H1 (cell line): ENCODE data around the gene LRPPRC. TPM values are rescaled to one million over a fixed set of nuclear protein-coding genes. Genes with fewer than 3 reads are reported as not detected.

Experiments used
- CTCF ChIA-PET: fragments of 300-600 bp; sonication (Branson Sonifier 250); formaldehyde crosslinking; loops from one replicate; lab custom pipeline; 2021; ENCODE audit not compliant: partially characterized antibody; lab: Charles Lee
- POLR2A ChIA-PET: fragments of 300-600 bp; sonication (Branson Sonifier 250); formaldehyde crosslinking; loops from one replicate; lab custom pipeline; 2021; ENCODE audit warnings: inconsistent platforms; ENCODE audit not compliant: partially characterized antibody; lab: Charles Lee
- DNase-seq, 2 experiments: peaks; one replicate each; pipeline versions ENCODE4 v3.0.0 to v3.0.0-alpha.2; 2010 to 2022; ENCODE audit warnings: low spot score in 2 of 2, low read depth in 1 of 2, mixed read lengths in 1 of 2
- FAIRE-seq: peaks from 2 replicates; lab custom pipeline; 2011; peaks lifted over from hg19 to GRCh38; lab: Jason Lieb, UNC
- H2AFZ ChIP-seq: 2 replicates; pipeline ENCODE4 v1.8.1; 2012; ENCODE audit warnings: low read length, inconsistent platforms
- H2AK5ac ChIP-seq: 2 replicates; pipeline ENCODE4 v1.6.1; 2013; ENCODE audit warnings: low read depth, low read length
- H2BK120ac ChIP-seq: replicated peaks from 2 replicates; pipeline ENCODE3; 2013; ENCODE audit warnings: low read depth, low read length, inconsistent platforms
- H2BK12ac ChIP-seq: 2 replicates; pipeline ENCODE4 v1.6.1; 2013; ENCODE audit warnings: low read depth, low read length
- H2BK15ac ChIP-seq: 2 replicates; pipeline ENCODE4 v1.6.1; 2013; ENCODE audit warnings: low read length
- H2BK20ac ChIP-seq: 2 replicates; pipeline ENCODE4 v1.6.1; 2013; ENCODE audit warnings: low read length
- H2BK5ac ChIP-seq: 2 replicates; pipeline ENCODE4 v1.6.1; 2013; ENCODE audit warnings: low read depth, low read length
- H3K14ac ChIP-seq: 2 replicates; pipeline ENCODE4 v1.6.1; 2013; ENCODE audit warnings: inconsistent platforms; ENCODE audit not compliant: insufficient read length
- H3K18ac ChIP-seq: 2 replicates; pipeline ENCODE4 v1.6.1; 2013; ENCODE audit warnings: low read length; ENCODE audit errors: extremely low read depth
- H3K23ac ChIP-seq: 2 replicates; pipeline ENCODE4 v1.6.1; 2013; ENCODE audit warnings: inconsistent platforms; ENCODE audit not compliant: insufficient read length
- H3K23me2 ChIP-seq: 2 replicates; pipeline ENCODE4 v1.6.1; 2013; ENCODE audit warnings: low read depth, low read length
- H3K27ac ChIP-seq: 2 replicates; pipeline ENCODE4 v1.6.1; 2011; ENCODE audit warnings: low read depth, low read length, inconsistent platforms
- H3K27me3 ChIP-seq, 4 experiments: replicated peaks in 1 of 4; 1 replicate in 1 of 4; 2 replicates in 3 of 4; pipeline versions ENCODE4 v1.6.1 to v1.8.1; 2011 to 2013; ENCODE audit warnings: low read length in 3 of 4, mild to moderate bottlenecking in 3 of 4, inconsistent platforms in 2 of 4, mixed read lengths in 2 of 4, moderate library complexity in 1 of 4; ENCODE audit not compliant: control insufficient read depth in 3 of 4, insufficient read depth in 3 of 4; ENCODE audit errors: extremely low read depth in 1 of 4
- H3K36me3 ChIP-seq, 4 experiments: 2 replicates each; pipeline versions ENCODE4 v1.6.1 to v1.8.1; 2011 to 2013; ENCODE audit warnings: mild to moderate bottlenecking in 4 of 4, low read length in 3 of 4, moderate library complexity in 2 of 4, control low read depth in 1 of 4, inconsistent platforms in 1 of 4; ENCODE audit not compliant: insufficient read depth in 4 of 4, control insufficient read depth in 2 of 4
- H3K4ac ChIP-seq: replicated peaks from 2 replicates; pipeline ENCODE3; 2013; ENCODE audit warnings: low read length, low read depth, mixed read lengths, inconsistent platforms; ENCODE audit not compliant: insufficient read length
- H3K4me1 ChIP-seq, 4 experiments: replicated peaks in 1 of 4; 1 replicate in 1 of 4; 2 replicates in 3 of 4; pipeline versions ENCODE4 v1.6.1 to v1.8.1; 2011 to 2013; ENCODE audit warnings: low read length in 3 of 4, inconsistent platforms in 2 of 4, mixed read lengths in 1 of 4; ENCODE audit not compliant: insufficient read depth in 4 of 4, control insufficient read depth in 3 of 4
- H3K4me2 ChIP-seq, 2 experiments: 2 replicates each; pipeline versions ENCODE4 v1.6.1 to v1.8.1; 2011 to 2013; ENCODE audit warnings: low read depth in 2 of 2, low read length in 2 of 2, control low read depth in 1 of 2, inconsistent platforms in 1 of 2, mild to moderate bottlenecking in 1 of 2; ENCODE audit not compliant: insufficient read depth in 1 of 2
- H3K4me3 ChIP-seq, 4 experiments: fragments of 200-600, 300-600 bp in 1 of 4; sonication (generic), shearing (Covaris generic), sonication (Bioruptor Twin) in 1 of 4; 2 replicates each; pipeline versions ENCODE4 v1.5.1 to v1.8.1; 2011 to 2016; ENCODE audit warnings: low read length in 4 of 4, low read depth in 3 of 4, control low read depth in 2 of 4, inconsistent platforms in 2 of 4, mild to moderate bottlenecking in 2 of 4, mixed read lengths in 1 of 4, moderate library complexity in 1 of 4; ENCODE audit not compliant: insufficient read depth in 2 of 4; ENCODE audit errors: extremely low read depth in 1 of 4
- H3K56ac ChIP-seq: replicated peaks from 2 replicates; pipeline ENCODE3; 2013; ENCODE audit warnings: low read depth, mild to moderate bottlenecking, mixed read lengths, low read length, inconsistent platforms; ENCODE audit not compliant: insufficient read length
- H3K79me1 ChIP-seq: 2 replicates; pipeline ENCODE4 v1.6.1; 2013; ENCODE audit warnings: low read depth, low read length, control low read depth
- H3K79me2 ChIP-seq, 2 experiments: 2 replicates each; pipeline versions ENCODE4 v1.6.1 to v1.8.1; 2012 to 2013; ENCODE audit warnings: low read length in 2 of 2, mild to moderate bottlenecking in 2 of 2, inconsistent platforms in 1 of 2; ENCODE audit not compliant: insufficient read depth in 2 of 2, control insufficient read depth in 1 of 2
- H3K9ac ChIP-seq, 4 experiments: replicated peaks in 1 of 4; 1 replicate in 1 of 4; 2 replicates in 3 of 4; pipeline versions ENCODE4 v1.6.1 to v1.8.1; 2011 to 2013; ENCODE audit warnings: low read depth in 3 of 4, low read length in 3 of 4, control low read depth in 2 of 4, mild to moderate bottlenecking in 2 of 4, moderate library complexity in 2 of 4, inconsistent platforms in 1 of 4; ENCODE audit errors: extremely low read depth in 1 of 4
- H3K9me3 ChIP-seq, 2 experiments: 2 replicates each; pipeline versions ENCODE4 v1.6.1 to v1.8.1; 2012 to 2013; ENCODE audit warnings: mild to moderate bottlenecking in 2 of 2, moderate library complexity in 2 of 2, control low read depth in 1 of 2, inconsistent platforms in 1 of 2, low read depth in 1 of 2, low read length in 1 of 2, mixed read lengths in 1 of 2; ENCODE audit not compliant: insufficient read depth in 2 of 2
- H4K20me1 ChIP-seq, 2 experiments: replicated peaks in 1 of 2; 2 replicates each; pipeline versions ENCODE3 to v1.8.1; 2011 to 2013; ENCODE audit warnings: inconsistent platforms in 2 of 2, low read length in 2 of 2, mild to moderate bottlenecking in 1 of 2; ENCODE audit not compliant: insufficient read depth in 2 of 2, control insufficient read depth in 1 of 2
- H4K5ac ChIP-seq: 2 replicates; pipeline ENCODE4 v1.6.1; 2013; ENCODE audit warnings: low read length, low read depth, mixed read lengths, inconsistent platforms; ENCODE audit not compliant: insufficient read length
- H4K8ac ChIP-seq: 2 replicates; pipeline ENCODE4 v1.8.0; 2013; ENCODE audit warnings: mild to moderate bottlenecking, moderate library complexity, low read length, inconsistent platforms; ENCODE audit not compliant: insufficient read depth; ENCODE audit errors: extremely low read depth
- H4K91ac ChIP-seq: replicated peaks from 2 replicates; pipeline ENCODE3; 2013; ENCODE audit warnings: low read length, mixed read lengths, inconsistent platforms; ENCODE audit not compliant: insufficient read length
- POLR2AphosphoS5 ChIP-seq: IDR thresholded peaks from 2 replicates; pipeline ENCODE4 v1.6.1; 2011; ENCODE audit warnings: low read depth, low read length
- SP1 ChIP-seq: IDR thresholded peaks from 2 replicates; pipeline ENCODE4 v1.6.1; 2011; ENCODE audit warnings: low read depth, low read length
- SP4 ChIP-seq: IDR thresholded peaks from 2 replicates; pipeline ENCODE4 v1.6.1; 2012; ENCODE audit warnings: low read length, inconsistent platforms
- USF2 ChIP-seq: IDR thresholded peaks from 2 replicates; pipeline ENCODE4 v1.6.1; 2011; ENCODE audit warnings: low read length, improper control_type of control experiment
- YY1 ChIP-seq: IDR thresholded peaks from 2 replicates; pipeline ENCODE4 v1.6.1; 2011; ENCODE audit warnings: low read depth, mild to moderate bottlenecking, low read length
- WGBS, 2 experiments: shearing (Covaris generic) in 1 of 2; methylation state at CpG; one replicate each; pipeline versions ENCODE4 v1.1.6 to v1.1.7; 2013 to 2015; ENCODE audit warnings: low lambda C conversion rate in 2 of 2, mixed read lengths in 2 of 2, inconsistent platforms in 1 of 2, low coverage in 1 of 2, missing lambda C conversion rate in 1 of 2; ENCODE audit not compliant: insufficient replicate concordance in 2 of 2, insufficient coverage in 1 of 2, insufficient read length in 1 of 2; ENCODE audit errors: extremely low coverage in 1 of 2, missing lambda C conversion rate in 1 of 2; 5-methylcytosine and 5-hydroxymethylcytosine counted together
- long read RNA-seq, 2 experiments: library from RNA in 1 of 2; library from capped mRNA in 1 of 2; stranded (forward); transcript quantifications; one replicate each; pipeline ENCODE4 v2.0.0, GENCODE V29; 2021; ENCODE audit warnings: inconsistent platforms in 1 of 2
- polyA minus RNA-seq, 3 experiments: library from RNA; depleted of rRNA, polyadenylated mRNA; stranded (reverse); fragments of >200 nt; gene quantifications; 1 replicate in 2 of 3; 2 replicates in 1 of 3; pipeline ENCODE4 v1.2.3, GENCODE V29; 2011
- polyA plus RNA-seq, 7 experiments: library from polyadenylated mRNA; depleted of rRNA in 3 of 7; stranded (reverse) in 5 of 7; unstranded in 2 of 7; fragments of >200 nt in 5 of 7; fragments of 200-250 nt in 2 of 7; gene quantifications; 1 replicate in 5 of 7; 2 replicates in 1 of 7; 4 replicates in 1 of 7; pipeline versions ENCODE4 v1.2.1 to v1.2.3, GENCODE V29; 2011 to 2013; ENCODE audit warnings: missing spikeins in 2 of 7, mixed read lengths in 2 of 7
- total RNA-seq: library from RNA; stranded (reverse); fragmentation: NEBNext Ultra II Directional; extraction: Animal tissue kit (Norgen Biotek cat#: 25700); gene quantifications from 2 replicates; pipeline ENCODE4 v1.2.1, GENCODE V29; 2021

Gene LRPPRC
- 156 and 167 TPM in 2 replicates for total RNA-seq
- 43.4 and 43.8 TPM in 2 replicates for polyA plus RNA-seq (2011; rRNA removed)
- 68.7 TPM for polyA plus RNA-seq (2011; cell fraction: cytosol; rRNA removed)
- polyA plus RNA-seq (2011; cell fraction: nucleus; rRNA removed), result 37.7 TPM
- polyA plus RNA-seq (2012, experiment 1 of 2), result 66.3 to 110 TPM (median 81.3 TPM) in 4 replicates
- polyA plus RNA-seq (2012, experiment 2 of 2), result 6.8 TPM
- 83.2 TPM for polyA plus RNA-seq (2013, experiment 1 of 2)
- 82.9 TPM for polyA plus RNA-seq (2013, experiment 2 of 2)
- 135 and 198 TPM in 2 replicates for polyA minus RNA-seq (2011; rRNA and poly(A)+ RNA removed)
- polyA minus RNA-seq (2011; cell fraction: cytosol; rRNA and poly(A)+ RNA removed), result 193 TPM
- 186 TPM for polyA minus RNA-seq (2011; cell fraction: nucleus; rRNA and poly(A)+ RNA removed)
- long read RNA-seq, experiment 1, full-length matches to known transcripts, result 17 of 168 reads
- long read RNA-seq, experiment 1, partial matches to known transcripts, result 106 of 168 reads
- long read RNA-seq, experiment 1, other reads (novel, unspliced or antisense), result 45 of 168 reads
- long read RNA-seq, experiment 2, partial matches to known transcripts, result 10 of 12 reads
- long read RNA-seq, experiment 2, other reads (novel, unspliced or antisense), result 1 of 12 reads

- Histone ChIP-seq H3K23me2 (peaks cover 2% of the 10 kb centered on the region; the same call in 1 of the 2 replicates), H3K9ac (peak within 1 kb of the TSS; percentile 88 to 99 (median 94)), H3K27me3 (no peaks in the 10 kb centered on the region), H3K79me2 (peaks cover 48 to 51% of the 10 kb centered on the region in 2 experiments), H2AFZ (peak within 1 kb of the TSS; percentile 82; the same call in 1 of the 2 replicates), H2BK120ac (peak within 1 kb of the TSS; percentile 98), H4K91ac (peak within 1 kb of the TSS; percentile 90), H3K9me3 (no peaks in the 10 kb centered on the region), H3K4me2 (peak within 1 kb of the TSS; percentile 75 to 84), H3K79me1 (no peaks in the 10 kb centered on the region; the same call in 1 of the 2 replicates), H3K56ac (peak within 1 kb of the TSS; percentile 67), H3K18ac (peak within 1 kb of the TSS; percentile 51), H3K23ac (no peak within 1 kb of the TSS), H4K8ac (peak within 1 kb of the TSS; percentile 92), H4K20me1 (peaks cover 15 to 22% of the 10 kb centered on the region in 2 experiments), H2BK5ac (peak within 1 kb of the TSS; percentile 45), H3K36me3 (peaks cover 2 to 29% (median 17%) of the 10 kb centered on the region in 4 experiments; a peak in 7 of 8 replicates), H3K4me1 (peaks cover 3 to 7% (median 5%) of the 10 kb centered on the region in 4 experiments; a peak in 5 of 7 replicates), H2BK20ac (peak within 1 kb of the TSS; percentile 80), H2BK12ac (peak within 1 kb of the TSS; percentile 55; the same call in 1 of the 2 replicates), H2BK15ac (no peak within 1 kb of the TSS), H3K27ac (peak within 1 kb of the TSS; percentile 98), H3K4me3 (peak within 1 kb of the TSS; percentile 84 to 100 (median 100)), H4K5ac (peak within 1 kb of the TSS; percentile 97), H3K14ac (no peak within 1 kb of the TSS), H3K4ac (peak within 1 kb of the TSS; percentile 89), H2AK5ac (no peak within 1 kb of the TSS)
- peak; percentile 87 to 89 for DNase-seq
- 1% methylated on average over 50 of the region's 64 CpGs; no CpG with 5 or more reads in 1 of the 2 experiments for WGBS, 2 experiments
- ChIA-PET CTCF (interaction anchor here (1.5 kb wide), 1 partner anchor 33 kb away, joined by 3 read pairs; no protein-coding TSS in a partner anchor), POLR2A (interaction anchor here (0.6 to 4.1 kb wide), 13 partner anchors 7 to 933 kb away, joined by 3 to 35 read pairs (median 4); no protein-coding TSS in a partner anchor)
- peak; percentile 90 for FAIRE-seq
- peak; percentile 75 for TF ChIP-seq USF2
- peak; percentile 82 for TF ChIP-seq SP1
- TF ChIP-seq YY1, result peak; percentile 83; the same call in 1 of the 2 replicates
- peak; percentile 87 for TF ChIP-seq POLR2AphosphoS5
- peak; percentile 59; the same call in 1 of the 2 replicates for TF ChIP-seq SP4
These were observed at the start of gene LRPPRC for GRCh38 chr2:43995733-43996533. Gene LRPPRC (minus strand): TSS chr2:43995989. CDS start chr2:43995947, 42 bp downstream.
